NAMALWA (cell line): Measurements from ENCODE around the gene SQSTM1.

ENCODE experiments used
- DNase-seq: peaks from one replicate; pipeline ENCODE4 v3.0.0-alpha.2; 2015; ENCODE audit warnings: low spot score

The SQSTM1 gene

DNA sequence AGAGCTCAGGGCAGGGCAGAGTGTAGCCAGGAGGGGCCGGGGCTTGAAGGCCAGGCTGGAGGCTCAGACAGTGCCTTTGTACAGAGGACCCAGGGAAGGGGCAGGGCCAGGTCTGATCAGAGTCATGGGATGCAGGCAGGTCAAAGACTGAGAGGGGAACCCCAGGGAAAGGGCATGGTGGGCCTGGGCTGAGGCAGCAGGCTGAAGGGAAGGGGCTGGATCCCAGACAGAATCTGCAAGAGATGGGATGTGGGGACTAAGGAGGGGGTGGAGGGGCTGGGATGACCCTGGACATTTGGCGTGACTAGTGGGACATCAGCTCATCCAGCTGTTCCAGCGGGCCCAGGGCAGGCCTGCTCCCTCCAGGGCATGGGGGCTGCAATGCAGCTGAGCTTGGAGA is 53.4 kb downstream of the SQSTM1 start:
- DNase-seq = no peak

DNA sequence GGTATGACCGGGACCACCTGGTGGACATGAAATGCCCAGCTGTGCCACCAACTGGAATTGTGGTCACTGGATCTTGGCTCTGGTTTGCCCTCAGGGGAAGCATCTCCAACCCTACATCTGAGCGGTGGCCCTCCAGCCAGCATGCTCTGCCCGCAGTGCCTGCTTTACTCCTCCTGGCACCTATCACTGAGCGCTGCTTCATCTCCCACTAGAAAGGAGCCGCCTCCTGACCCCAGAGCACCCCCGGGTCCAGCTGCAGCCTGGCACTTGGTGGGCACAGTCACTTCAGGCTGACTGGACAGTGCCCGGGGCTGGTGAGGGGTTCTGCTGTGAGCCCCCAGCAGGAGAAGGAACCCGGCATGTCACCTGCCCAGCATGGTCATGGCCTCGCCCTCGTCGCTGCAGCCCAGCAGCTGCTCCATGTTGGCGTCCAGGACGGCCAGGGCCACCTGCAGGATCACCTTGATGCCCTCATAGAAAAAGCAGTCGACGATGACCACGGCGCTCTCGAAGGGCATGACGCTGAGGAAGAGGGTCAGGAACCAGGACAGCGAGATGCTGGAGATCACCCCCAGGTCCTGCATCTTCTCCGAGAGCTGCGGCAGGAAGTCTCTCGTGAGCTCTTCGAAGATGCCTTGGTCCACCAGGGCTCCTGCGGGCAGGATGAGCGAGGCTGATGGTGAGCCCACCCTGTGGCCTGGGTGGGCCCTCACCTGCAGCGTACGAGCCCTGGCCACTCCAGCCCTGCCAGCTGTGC is 54.0 kb downstream of the SQSTM1 start:
- no peak for DNase-seq

DNA sequence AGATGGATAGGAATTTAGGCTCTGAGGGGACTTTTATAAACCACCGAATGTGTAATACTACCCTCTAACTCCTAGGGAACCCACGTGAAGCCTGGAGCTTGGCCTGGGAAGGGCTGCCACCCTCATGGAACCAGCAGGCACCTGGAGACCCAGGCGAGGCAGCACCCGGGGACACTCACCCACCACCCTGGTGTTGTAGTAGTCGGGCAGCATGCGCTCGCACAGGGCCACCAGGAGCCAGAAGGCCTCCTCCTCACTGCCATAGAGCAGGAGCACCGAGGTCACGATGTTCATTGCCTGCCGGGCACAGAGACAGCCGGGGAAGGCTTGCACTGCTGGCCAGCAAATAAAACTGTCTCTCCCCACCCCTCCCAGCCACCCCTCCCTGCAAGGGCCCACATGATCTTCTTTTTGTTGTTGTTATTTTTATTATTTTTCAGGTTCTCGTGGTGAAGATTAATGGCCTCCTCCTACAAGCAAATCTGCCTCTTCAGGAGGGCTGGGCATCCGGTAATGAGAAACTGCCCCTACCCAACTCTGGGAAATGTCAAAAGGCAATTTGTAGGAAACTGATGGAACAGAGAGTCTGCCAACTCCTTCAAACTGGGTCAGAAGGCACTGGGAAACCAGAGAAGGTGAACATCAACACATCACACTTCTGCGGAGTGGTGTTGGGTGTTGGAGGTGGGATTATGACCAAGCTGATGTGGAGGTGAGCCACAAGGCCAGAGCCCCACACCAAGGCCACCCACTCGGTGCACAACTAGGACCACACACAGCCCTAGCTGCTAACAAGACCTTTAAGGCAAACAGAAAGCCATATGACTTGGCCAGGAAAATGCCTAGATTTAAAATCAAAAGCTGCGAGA is 55.3 kb downstream of the SQSTM1 start:
- DNase-seq = no peak

DNA sequence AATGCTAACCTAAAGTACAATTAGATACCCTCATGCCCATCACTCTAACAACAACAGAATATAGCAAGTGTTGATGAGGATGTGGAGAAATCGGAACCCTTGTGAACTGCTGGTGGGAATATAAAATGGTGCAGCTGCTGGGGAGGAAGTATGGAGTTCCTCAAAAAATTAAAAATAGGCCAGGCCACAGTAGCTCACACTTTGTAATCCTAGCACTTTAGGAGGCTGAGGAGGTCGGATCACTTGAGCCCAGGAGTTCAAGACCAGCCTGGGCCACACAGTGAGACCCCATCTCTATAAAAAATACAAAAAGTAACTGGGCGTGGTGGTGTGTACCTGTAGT is 55.9 kb downstream of the SQSTM1 start:
- DNase-seq = no peak

DNA sequence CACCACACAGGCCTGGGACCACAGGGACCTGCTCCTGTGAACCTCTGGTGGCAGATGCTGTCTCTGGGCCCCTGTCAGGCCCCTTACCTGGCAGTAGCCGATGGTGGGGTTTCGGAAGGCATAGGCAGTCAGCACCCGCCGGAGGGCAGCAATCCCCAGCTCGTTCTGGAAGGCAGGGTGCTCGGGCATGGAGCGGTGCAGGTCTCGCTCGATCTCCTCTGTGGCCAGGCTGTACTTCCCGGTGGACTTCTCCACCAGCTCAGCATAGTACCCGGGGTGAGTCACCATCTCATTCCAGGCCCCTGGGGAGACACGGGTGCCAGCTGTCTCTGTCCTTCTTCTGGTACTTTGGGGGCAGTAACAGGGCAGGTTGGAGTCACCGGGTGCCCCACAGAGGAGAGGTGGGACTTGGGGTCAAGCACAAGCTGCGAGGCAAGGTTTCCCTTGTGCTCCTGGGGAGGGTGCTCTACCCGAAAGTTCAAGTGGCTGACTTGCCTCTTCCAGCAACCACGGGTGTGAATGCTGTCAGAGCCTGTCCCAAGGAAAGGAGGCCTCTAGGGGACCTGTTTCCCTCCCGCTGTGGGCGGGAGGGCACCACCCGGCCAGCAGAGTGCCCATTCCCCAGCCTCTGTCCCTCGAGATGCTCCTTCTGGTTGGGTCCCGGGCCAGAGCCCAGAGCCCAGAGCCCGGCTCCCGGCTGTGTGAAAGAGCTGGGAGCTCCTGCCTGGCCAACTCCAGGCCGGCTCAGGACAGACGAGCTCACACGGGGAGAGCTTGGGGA is 57.7 kb downstream of the SQSTM1 start:
- no peak for DNase-seq

DNA sequence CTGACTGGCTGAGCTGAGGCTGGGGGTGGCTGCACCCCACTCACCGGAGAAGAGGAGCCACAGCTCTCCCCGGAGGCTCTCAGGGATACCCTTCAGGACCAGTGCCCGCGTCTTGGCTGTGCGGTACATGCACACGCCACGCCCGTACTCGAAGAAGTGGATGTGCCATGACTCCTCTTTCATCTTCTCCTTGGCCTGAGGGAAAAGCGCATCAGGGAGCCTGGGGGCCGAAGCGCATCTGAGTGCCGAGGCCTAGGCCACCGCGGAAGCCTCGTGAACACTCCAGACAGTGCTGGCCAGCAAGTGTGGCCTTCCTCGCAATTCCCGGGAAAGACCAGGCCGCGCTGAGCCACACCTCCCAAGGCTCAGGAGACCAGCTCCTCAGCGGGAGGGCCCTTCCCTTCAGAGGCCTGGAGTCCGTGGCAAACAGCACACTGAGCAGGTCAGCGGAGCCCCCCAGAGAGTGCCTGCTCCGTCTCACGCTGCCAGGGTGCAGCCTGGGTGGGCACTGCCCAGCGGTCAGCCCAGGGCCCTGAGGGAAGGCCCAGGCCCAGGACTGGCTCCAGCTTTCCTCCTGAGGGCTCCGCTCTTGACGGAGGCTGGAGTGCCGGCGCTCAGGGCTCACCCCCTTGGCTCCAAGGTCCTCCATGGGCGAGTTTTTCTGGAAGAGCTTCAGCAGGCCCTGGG is 58.4 kb downstream of the SQSTM1 start:
- DNase-seq = no peak

DNA sequence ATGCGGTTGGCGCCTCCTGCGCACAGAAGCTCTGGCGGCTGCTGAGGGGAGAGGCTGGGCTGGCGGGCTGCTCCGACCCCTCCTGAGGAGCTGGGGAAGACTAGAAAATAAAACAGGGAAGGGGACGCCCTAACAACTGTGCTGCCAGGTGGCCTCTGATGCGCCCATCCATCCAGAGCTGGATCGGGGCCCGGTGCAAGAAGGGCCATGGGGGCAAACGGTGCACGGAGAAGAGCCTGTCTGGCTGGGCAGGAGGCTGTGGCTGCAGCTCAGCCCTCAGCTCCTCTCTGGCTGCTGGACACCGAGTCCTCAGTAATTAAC is 58.9 kb downstream of the SQSTM1 start:
- no peak for DNase-seq

DNA sequence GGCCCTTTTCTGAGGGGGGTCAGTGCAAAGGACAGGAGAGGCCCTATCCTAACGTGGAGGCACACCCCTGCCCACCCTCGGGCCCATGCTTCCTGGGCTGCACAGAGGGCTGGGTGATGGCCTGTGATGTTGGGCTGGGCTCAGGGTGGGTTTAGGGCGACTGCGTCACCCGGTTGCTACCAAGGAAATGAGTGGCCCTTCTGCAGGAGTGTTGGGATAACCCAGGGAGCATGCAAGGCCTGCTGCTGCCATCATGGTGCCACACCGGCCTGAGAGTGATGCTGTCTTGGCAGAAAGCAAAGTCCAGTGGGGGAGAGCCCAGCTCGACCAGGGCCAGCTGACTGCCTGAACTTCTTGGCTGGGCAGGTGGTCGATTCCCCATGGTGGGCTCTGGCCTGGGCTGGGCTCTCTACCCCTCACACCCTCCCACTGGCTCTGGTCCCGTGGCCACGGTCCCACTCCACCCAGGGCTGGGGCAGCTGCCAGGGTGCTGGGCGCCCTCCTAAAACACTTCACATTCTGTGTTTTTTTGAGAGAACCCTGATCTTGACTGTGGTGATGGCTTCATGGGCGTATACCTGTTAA is 59.5 kb downstream of the SQSTM1 start:
- DNase-seq = no peak

DNA sequence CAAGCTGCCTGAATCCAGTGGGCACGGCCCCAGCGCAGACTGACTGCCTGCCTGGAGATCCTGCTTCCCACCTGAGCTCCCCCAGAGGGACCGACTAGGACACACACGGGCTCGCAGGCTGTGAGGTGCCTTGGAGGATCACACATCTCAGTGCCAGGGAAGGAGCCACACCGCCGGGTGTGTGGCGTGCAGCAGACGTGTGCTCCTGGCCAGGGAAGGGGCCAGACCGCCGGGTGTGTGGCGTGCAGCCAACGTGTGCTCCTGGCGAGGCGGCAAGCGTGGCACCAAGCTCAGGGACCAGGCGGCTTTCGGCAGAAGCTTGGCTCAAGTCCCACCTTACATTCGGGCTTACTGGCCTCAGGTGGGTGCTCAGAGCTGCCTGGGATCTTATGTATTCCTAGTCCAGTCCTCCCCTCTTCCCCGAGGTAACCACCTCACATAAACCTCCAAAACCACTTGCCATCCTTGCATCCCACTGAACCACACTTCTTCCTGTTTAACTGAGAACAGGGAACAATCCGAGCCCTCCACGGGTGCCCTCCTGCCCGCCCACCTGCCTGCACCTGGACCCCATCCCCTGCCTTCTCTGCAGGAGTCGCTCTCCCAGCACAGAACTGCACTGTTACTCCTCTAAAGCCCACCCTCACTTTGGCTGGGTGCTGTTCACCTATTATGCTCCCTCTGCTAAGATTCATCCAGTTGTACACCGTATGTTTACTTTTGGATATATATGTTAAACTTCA is 60.3 kb downstream of the SQSTM1 start:
- no peak for DNase-seq

DNA sequence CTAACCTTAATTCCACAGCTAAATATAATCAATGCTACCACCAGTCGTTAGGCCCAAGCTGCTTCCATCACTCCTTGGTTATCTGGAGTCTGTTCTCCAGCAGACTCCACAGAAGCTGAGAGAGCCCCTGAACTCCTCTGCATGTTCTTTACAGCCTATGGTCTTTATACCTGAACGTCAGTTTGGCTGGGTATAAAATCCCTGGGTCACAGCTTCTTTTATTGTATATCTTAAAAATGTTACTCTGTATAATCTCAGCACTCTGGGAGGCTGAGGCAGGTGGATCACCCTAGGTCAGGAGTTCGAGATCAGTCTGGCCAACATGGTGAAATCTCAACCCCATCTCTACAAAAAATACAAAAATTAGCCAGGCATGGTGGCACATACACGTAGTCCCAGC is 61.6 kb downstream of the SQSTM1 start:
- DNase-seq = no peak

DNA sequence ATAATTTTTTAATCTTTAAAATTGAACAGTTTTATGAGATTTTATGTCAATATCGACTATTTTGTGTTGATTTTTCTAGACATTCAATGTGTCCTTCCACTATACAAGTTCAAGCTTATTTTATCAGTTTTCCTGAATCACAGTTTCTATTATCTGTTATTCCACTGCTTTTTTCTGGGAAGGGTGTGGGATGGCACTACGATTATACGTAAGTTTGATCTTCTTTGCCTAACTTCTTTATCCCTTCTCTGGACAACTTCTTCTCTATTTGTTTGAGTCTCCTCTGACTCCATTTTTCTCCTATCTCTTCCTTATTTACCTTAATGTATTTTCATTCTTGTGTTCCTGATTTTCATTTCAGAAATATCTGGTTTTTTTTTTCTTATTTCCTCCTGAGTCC is 62.5 kb downstream of the SQSTM1 start:
- no peak for DNase-seq

DNA sequence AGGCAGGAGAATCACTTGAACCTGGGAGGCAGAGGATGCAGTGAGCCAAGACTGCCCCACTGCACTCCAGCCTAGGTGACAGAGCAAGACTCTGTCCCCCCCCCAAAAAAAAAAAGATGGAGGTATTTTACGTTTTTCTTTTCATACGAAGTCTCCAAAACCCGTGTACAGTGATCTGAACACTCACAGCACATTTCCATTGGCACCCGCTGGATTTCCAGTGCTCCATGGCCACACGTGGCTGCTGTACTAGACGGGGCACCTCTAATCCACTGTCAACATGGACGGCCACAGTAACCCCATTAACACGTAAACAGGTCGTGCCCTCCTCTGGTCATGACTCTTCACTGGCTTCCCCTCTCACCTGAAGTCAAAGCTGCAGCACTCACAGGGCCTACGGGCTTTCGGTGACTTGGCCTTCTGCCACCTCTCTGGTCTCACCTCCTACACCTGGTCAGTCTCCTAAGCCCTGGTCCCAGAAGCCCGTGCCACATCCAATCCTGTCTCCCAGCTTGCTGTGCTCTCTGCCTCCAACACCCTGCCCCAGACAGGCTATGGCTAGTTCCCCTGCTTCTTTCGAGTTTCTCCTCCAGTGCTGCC is 64.9 kb downstream of the SQSTM1 start:
- no peak for DNase-seq

DNA sequence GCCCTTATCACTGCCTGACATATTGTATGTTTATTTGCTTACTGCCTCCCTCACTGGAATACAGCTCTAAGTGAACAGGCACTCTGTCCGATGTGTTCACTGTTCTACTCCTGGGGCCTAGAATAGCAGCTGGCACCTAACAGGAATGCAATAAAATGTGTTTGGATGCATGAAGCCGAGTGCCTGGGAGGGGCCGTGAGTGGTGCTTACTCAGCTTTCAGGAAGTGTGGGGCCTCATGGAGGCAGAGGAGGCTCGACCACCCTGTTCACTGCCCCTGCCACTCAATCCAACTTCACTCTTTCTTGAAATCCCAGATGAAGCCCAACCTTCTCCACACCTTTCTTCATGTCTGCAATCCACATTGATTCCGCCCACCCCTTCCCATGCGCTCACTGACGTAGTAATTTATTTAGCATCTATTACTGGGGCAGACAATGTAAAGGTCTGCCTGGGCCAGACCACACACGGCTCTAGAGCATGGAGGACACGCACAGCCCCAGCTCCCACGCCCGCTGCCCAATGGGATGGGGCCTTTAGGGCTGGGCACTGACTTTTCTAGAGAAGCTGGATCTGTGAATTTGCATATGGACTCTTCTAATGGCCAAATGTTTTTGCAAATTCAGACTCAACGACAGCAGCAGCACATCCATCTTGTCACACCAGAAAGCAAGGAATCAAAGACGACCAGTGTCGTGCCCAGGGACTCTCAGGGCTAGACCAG is 65.6 kb downstream of the SQSTM1 start:
- DNase-seq = no peak

DNA sequence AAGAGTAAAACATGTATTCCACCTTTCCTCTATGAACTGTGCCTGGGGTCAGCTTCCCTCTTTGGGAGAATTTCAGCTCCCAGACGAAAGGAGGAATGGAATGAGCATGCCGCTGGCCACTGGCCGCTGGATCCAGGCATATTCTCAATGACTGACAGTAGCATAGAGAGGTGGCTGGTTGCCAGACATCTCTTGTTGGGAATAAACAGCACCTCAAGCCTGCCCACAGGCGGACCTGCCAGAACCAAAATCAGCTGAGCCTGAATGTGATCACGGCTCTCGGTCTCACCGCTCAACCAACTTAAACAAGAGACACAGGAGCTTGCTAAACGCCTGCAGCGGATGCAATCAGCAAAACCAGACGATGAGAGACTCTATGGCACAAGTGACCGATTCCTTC is 66.4 kb downstream of the SQSTM1 start:
- DNase-seq = no peak
